B cell (primary cell): ENCODE data around the gene NKX6-2. TPM values are rescaled to one million over a fixed set of nuclear protein-coding genes. Genes with fewer than 3 reads are reported as not detected.

ENCODE experiments used
- ATAC-seq: fragments of 200-7000 bp; cut with Tn5 transposase; one replicate; pipeline ENCODE4 v1.10.0; 2021; ENCODE audit warnings: low read depth, mild to moderate bottlenecking, moderate number of reproducible peaks, moderate library complexity
- CTCF ChIA-PET: fragments of 350-600 bp; sonication (Branson Sonifier 250); formaldehyde crosslinking; loops from one replicate; lab custom pipeline; 2021; ENCODE audit warnings: antibody characterized with exemption, inconsistent platforms; lab: Charles Lee
- POLR2A ChIA-PET: fragments of 350-600 bp; sonication (Branson Sonifier 250); formaldehyde crosslinking; loops from one replicate; lab custom pipeline; 2021; ENCODE audit warnings: antibody characterized with exemption; lab: Charles Lee
- DNase-seq: peaks from one replicate; pipeline ENCODE4 v3.0.0; 2013
- H2AFZ ChIP-seq: 2 replicates; pipeline ENCODE4 v1.6.1; 2012; ENCODE audit warnings: mild to moderate bottlenecking, low read depth, low read length; ENCODE audit not compliant: insufficient read depth, poor library complexity, severe bottlenecking
- H3K27ac ChIP-seq, 2 donors: 1 replicate in 1 of 2; 2 replicates in 1 of 2; pipeline ENCODE4 v1.5.1; 2012 to 2013; ENCODE audit warnings: low read length in 2 of 2, mild to moderate bottlenecking in 2 of 2, moderate library complexity in 1 of 2
- H3K27me3 ChIP-seq, 4 experiments: fragments of 200-600 bp in 1 of 4; sonication (generic) in 1 of 4; replicated peaks in 1 of 4; 1 replicate in 2 of 4; 2 replicates in 2 of 4; pipeline versions ENCODE4 v1.6.1 to v1.7.0; 2013 to 2016; ENCODE audit warnings: low read length in 3 of 4, mild to moderate bottlenecking in 2 of 4, mixed read lengths in 1 of 4, moderate library complexity in 1 of 4; ENCODE audit not compliant: insufficient read depth in 4 of 4, control insufficient read depth in 3 of 4; ENCODE audit errors: control extremely low read depth in 1 of 4
- H3K36me3 ChIP-seq, 2 experiments: replicated peaks in 1 of 2; 1 replicate in 1 of 2; 2 replicates in 1 of 2; pipeline versions ENCODE4 v1.6.1 to v1.7.1; 2013; ENCODE audit warnings: low read length in 1 of 2; ENCODE audit not compliant: insufficient read depth in 2 of 2, control insufficient read depth in 1 of 2; ENCODE audit errors: control extremely low read depth in 1 of 2, extremely low read depth in 1 of 2
- H3K4me1 ChIP-seq, 2 donors: fragments of 200-600 bp in 1 of 2; sonication (generic) in 1 of 2; 1 replicate in 1 of 2; 2 replicates in 1 of 2; pipeline versions ENCODE4 v1.5.1 to v1.6.1; 2013 to 2017; ENCODE audit warnings: low read length in 2 of 2; ENCODE audit not compliant: control insufficient read depth in 2 of 2, insufficient read depth in 2 of 2
- H3K4me2 ChIP-seq: replicated peaks from 2 replicates; pipeline ENCODE3; 2012; ENCODE audit warnings: mild to moderate bottlenecking, low read depth, low read length; ENCODE audit not compliant: poor library complexity, severe bottlenecking
- H3K4me3 ChIP-seq, 5 experiments: fragments of 200-600 bp in 1 of 5; sonication (generic) in 1 of 5; 1 replicate in 3 of 5; 2 replicates in 2 of 5; pipeline versions ENCODE4 v1.5.1 to v1.7.0; 2011 to 2016; ENCODE audit warnings: low read length in 4 of 5, mild to moderate bottlenecking in 4 of 5, low read depth in 2 of 5, control low read depth in 1 of 5, moderate library complexity in 1 of 5; ENCODE audit not compliant: insufficient read depth in 1 of 5; ENCODE audit errors: control extremely low read depth in 1 of 5, extremely low read depth in 1 of 5
- H3K79me2 ChIP-seq: fragments of 200-600 bp; sonication (generic); one replicate; pipeline ENCODE4 v1.6.0; 2016; ENCODE audit warnings: low read length; ENCODE audit not compliant: control insufficient read depth, insufficient read depth
- H3K9ac ChIP-seq: fragments of 200-600 bp; sonication (generic); 2 replicates; pipeline ENCODE4 v1.6.1; 2017; ENCODE audit warnings: mild to moderate bottlenecking, low read length, moderate library complexity
- H3K9me3 ChIP-seq, 3 donors: one replicate each; pipeline versions ENCODE4 v1.6.1 to v1.7.1; 2013; ENCODE audit warnings: low read length in 2 of 3; ENCODE audit not compliant: control insufficient read depth in 2 of 3, insufficient read depth in 1 of 3; ENCODE audit errors: control extremely low read depth in 1 of 3
- H4K20me1 ChIP-seq: 2 replicates; pipeline ENCODE4 v1.6.0; 2012; ENCODE audit warnings: mild to moderate bottlenecking, low read length; ENCODE audit not compliant: insufficient read depth, control insufficient read depth, poor library complexity, severe bottlenecking
- H3K27ac Mint-ChIP-seq: one replicate; pipeline ENCODE4 v1.8.0; 2021; ENCODE audit warnings: mixed read lengths
- H3K27me3 Mint-ChIP-seq: one replicate; pipeline ENCODE4 v1.8.0; 2021; ENCODE audit warnings: mixed read lengths
- H3K4me1 Mint-ChIP-seq: one replicate; pipeline ENCODE4 v1.8.0; 2021; ENCODE audit warnings: mixed read lengths
- H3K4me3 Mint-ChIP-seq: one replicate; pipeline ENCODE4 v1.8.0; 2021; ENCODE audit warnings: mixed read lengths
- H3K9me3 Mint-ChIP-seq: one replicate; pipeline ENCODE4 v1.8.0; 2022; ENCODE audit warnings: mixed read lengths; ENCODE audit not compliant: insufficient read depth
- CTCF ChIP-seq: fragments of 200-600 bp; IDR thresholded peaks from one replicate; pipeline ENCODE4 v1.8.0; 2022; ENCODE audit warnings: antibody characterized with exemption, mild to moderate bottlenecking
- EZH2 ChIP-seq: IDR thresholded peaks from 2 replicates; pipeline ENCODE4 v1.6.1; 2012; ENCODE audit warnings: borderline replicate concordance, low read depth, mild to moderate bottlenecking, moderate library complexity, low read length; ENCODE audit not compliant: insufficient read depth, poor library complexity, severe bottlenecking
- WGBS: methylation state at CpG from one replicate; pipeline ENCODE4 v1.1.5; 2013; ENCODE audit warnings: missing lambda C conversion rate; ENCODE audit not compliant: insufficient coverage; 5-methylcytosine and 5-hydroxymethylcytosine counted together
- intact Hi-C: fragments of 100-400 bp; cut with micrococcal nuclease; formaldehyde crosslinking; loops from one replicate; pipeline ENCODE4 v1.10.0; 2022
- polyA plus RNA-seq: library from polyadenylated mRNA; depleted of rRNA; stranded (reverse); fragments of >200 nt; gene quantifications from 2 replicates; pipeline ENCODE4 v1.2.3, GENCODE V29; 2012
- total RNA-seq, 2 donors: library from RNA; stranded (reverse); fragments of 120-200 nt in 1 of 2; gene quantifications; 1 replicate in 1 of 2; 2 replicates in 1 of 2; pipeline versions ENCODE4 v1.2.3 to v1.2.4, GENCODE V29; 2013 to 2022

Gene NKX6-2
- total and polyA plus RNA-seq, 2 donors (not counting 1 experiment from before 2014, with no cell fraction given) = not detected

GRCh38 chr10:132811891-132812481, 26.0 kb upstream of the NKX6-2 start:
- no peak for DNase-seq
- H3K9me3 ChIP-seq = peaks cover 0 to 14% (median 0%) of the 10 kb centered on the region in 3 donors
- H3K27me3 ChIP-seq = peaks cover 0 to 3% (median 0%) of the 10 kb centered on the region in 4 experiments
- no peak overlapping the region for H3K4me2 ChIP-seq
- no peaks in the 10 kb centered on the region for H3K4me1 Mint-ChIP-seq
- ChIA-PET CTCF (no interaction called here), POLR2A (no interaction called here)
- H3K27ac ChIP-seq = no peak overlapping the region
- H3K27me3 Mint-ChIP-seq = peaks cover 14% of the 10 kb centered on the region
- H3K79me2 ChIP-seq = no peaks in the 10 kb centered on the region
- no peak for TF ChIP-seq CTCF
- no peak for TF ChIP-seq EZH2
- H3K9ac ChIP-seq = no peak overlapping the region
- no peak overlapping the region for H3K4me3 Mint-ChIP-seq
- H3K36me3 ChIP-seq = no peaks in the 10 kb centered on the region
- H4K20me1 ChIP-seq = no peaks in the 10 kb centered on the region
- H3K4me3 ChIP-seq = no peak overlapping the region
- no peak for ATAC-seq
- no peak overlapping the region for H2AFZ ChIP-seq
- intact Hi-C loops = no loop called here
- no peaks in the 10 kb centered on the region for H3K9me3 Mint-ChIP-seq
- WGBS = 90% methylated on average over 26 of the region's 26 CpGs
- no peaks in the 10 kb centered on the region for H3K4me1 ChIP-seq
- no peak overlapping the region for H3K27ac Mint-ChIP-seq

GRCh38 chr10:132810807-132811700, 25.1 kb upstream of the NKX6-2 start:
- H3K4me3 Mint-ChIP-seq = no peak overlapping the region
- no peaks in the 10 kb centered on the region for H3K4me1 ChIP-seq
- peaks cover 9% of the 10 kb centered on the region for H3K27me3 Mint-ChIP-seq
- no peak overlapping the region for H3K9ac ChIP-seq
- no peak for DNase-seq
- no peaks in the 10 kb centered on the region for H4K20me1 ChIP-seq
- no peaks in the 10 kb centered on the region for H3K9me3 Mint-ChIP-seq
- H3K27me3 ChIP-seq = peaks cover 0 to 3% (median 0%) of the 10 kb centered on the region in 4 experiments
- ATAC-seq = no peak
- H3K4me2 ChIP-seq = no peak overlapping the region
- no peaks in the 10 kb centered on the region for H3K36me3 ChIP-seq
- H3K79me2 ChIP-seq = no peaks in the 10 kb centered on the region
- POLR2A ChIA-PET = no interaction called here
- no peak overlapping the region for H3K27ac ChIP-seq
- CTCF ChIA-PET = no interaction called here
- H3K4me1 Mint-ChIP-seq = no peaks in the 10 kb centered on the region
- H3K4me3 ChIP-seq = no peak overlapping the region
- no peak for TF ChIP-seq CTCF
- intact Hi-C loops = no loop called here
- no peak overlapping the region for H3K27ac Mint-ChIP-seq
- H3K9me3 ChIP-seq = peaks cover 0 to 14% (median 0%) of the 10 kb centered on the region in 3 donors
- H2AFZ ChIP-seq = no peak overlapping the region
- 80% methylated on average over 32 of the region's 33 CpGs for WGBS
